HepG2 (cell line): ENCODE measurements around the gene PNPLA8.

Experiments used
- CEBPB ChIP-seq: IDR thresholded peaks from 2 replicates; pipeline ENCODE4 v1.6.1; 2011; ENCODE audit warnings: low read depth, low read length, improper control_type of control experiment, borderline replicate concordance
- CREB1 ChIP-seq, 2 experiments: fragments of 450-650 bp in 1 of 2; IDR thresholded peaks; 2 replicates each; pipeline ENCODE4 v1.6.1; 2016 to 2017; ENCODE audit warnings: control low read depth in 1 of 2, mild to moderate bottlenecking in 1 of 2, missing compliant biosample characterization in 1 of 2, missing genetic modification characterization in 1 of 2
- FOXK1 ChIP-seq: sonication (generic); formaldehyde crosslinking; IDR thresholded peaks from 2 replicates; pipeline ENCODE4 v1.4.0; 2020; ENCODE audit warnings: low read depth, missing genetic modification reagents, borderline replicate concordance
- NFE2L2 ChIP-seq: fragments of 150-350 bp; IDR thresholded peaks from 2 replicates; pipeline ENCODE4 v1.6.1; 2014; ENCODE audit warnings: low read length
- NR1H2 ChIP-seq: sonication (generic); formaldehyde crosslinking; IDR thresholded peaks from 2 replicates; pipeline ENCODE4 v1.8.1; 2022; ENCODE audit warnings: low read depth, missing genetic modification reagents, borderline replicate concordance
- POLR2A ChIP-seq, 2 experiments: IDR thresholded peaks; 2 replicates each; pipeline ENCODE4 v1.6.1; 2011; ENCODE audit warnings: low read depth in 2 of 2, low read length in 2 of 2, mild to moderate bottlenecking in 1 of 2, moderate library complexity in 1 of 2; ENCODE audit not compliant: insufficient read depth in 1 of 2
- TF ChIP-seq, protein P1 (sequence below): IDR thresholded peaks from 2 replicates; pipeline ENCODE4 v1.6.1; 2016; ENCODE audit warnings: low read depth, control low read depth
- TF ChIP-seq, protein P2 (sequence below): sonication (generic); formaldehyde crosslinking; IDR thresholded peaks from 2 replicates; pipeline ENCODE4 v1.9.0; 2021; ENCODE audit warnings: missing genetic modification reagents, borderline replicate concordance
- TF ChIP-seq, protein P3 (sequence below): sonication (generic); formaldehyde crosslinking; IDR thresholded peaks from 2 replicates; pipeline ENCODE4 v1.5.0; 2020; ENCODE audit warnings: mild to moderate bottlenecking, missing genetic modification reagents, moderate library complexity
- TF ChIP-seq, protein P4 (sequence below): sonication (generic); IDR thresholded peaks from 2 replicates; pipeline ENCODE4 v1.6.1; 2016; ENCODE audit warnings: low read depth, borderline replicate concordance

DNA sequence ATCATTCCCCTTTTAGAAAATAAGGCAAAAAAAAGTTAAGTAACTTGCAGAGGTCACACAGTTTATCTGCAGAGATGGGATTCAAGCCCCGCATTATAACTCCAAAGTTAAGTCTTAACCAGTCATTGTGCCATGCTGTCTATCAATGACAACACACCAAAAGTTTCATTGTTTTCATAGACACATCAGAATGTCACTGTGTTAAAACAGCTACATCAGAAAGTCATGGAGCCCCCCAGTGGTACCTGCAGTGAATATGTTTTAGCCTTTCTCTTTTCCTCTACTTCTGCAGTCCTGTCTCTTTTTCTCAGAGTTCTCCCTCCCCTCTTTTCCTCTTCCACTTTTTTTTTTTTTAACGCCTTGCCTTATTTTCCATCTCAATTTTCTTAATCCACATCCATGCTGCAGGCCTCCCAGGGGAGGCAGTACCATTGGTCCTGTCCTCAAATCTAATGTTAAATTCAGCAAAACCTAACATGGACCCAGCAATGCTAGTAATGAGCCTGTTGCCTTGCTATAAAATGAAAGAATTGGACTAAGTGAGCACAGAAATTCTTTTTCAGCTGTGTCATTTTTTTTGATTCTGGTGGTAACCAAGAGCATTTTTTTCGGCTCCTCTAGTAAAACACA is 65.9 kb downstream of the PNPLA8 start:
- TF ChIP-seq CEBPB = no peak
- TF ChIP-seq FOXK1 = no peak
- TF ChIP-seq NR1H2 (CRISPR knock-in tag) = no peak
- TF ChIP-seq, protein P1, sequence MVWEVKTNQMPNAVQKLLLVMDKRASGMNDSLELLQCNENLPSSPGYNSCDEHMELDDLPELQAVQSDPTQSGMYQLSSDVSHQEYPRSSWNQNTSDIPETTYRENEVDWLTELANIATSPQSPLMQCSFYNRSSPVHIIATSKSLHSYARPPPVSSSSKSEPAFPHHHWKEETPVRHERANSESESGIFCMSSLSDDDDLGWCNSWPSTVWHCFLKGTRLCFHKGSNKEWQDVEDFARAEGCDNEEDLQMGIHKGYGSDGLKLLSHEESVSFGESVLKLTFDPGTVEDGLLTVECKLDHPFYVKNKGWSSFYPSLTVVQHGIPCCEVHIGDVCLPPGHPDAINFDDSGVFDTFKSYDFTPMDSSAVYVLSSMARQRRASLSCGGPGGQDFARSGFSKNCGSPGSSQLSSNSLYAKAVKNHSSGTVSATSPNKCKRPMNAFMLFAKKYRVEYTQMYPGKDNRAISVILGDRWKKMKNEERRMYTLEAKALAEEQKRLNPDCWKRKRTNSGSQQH (CRISPR knock-in tag) = no peak
- TF ChIP-seq, protein P2, sequence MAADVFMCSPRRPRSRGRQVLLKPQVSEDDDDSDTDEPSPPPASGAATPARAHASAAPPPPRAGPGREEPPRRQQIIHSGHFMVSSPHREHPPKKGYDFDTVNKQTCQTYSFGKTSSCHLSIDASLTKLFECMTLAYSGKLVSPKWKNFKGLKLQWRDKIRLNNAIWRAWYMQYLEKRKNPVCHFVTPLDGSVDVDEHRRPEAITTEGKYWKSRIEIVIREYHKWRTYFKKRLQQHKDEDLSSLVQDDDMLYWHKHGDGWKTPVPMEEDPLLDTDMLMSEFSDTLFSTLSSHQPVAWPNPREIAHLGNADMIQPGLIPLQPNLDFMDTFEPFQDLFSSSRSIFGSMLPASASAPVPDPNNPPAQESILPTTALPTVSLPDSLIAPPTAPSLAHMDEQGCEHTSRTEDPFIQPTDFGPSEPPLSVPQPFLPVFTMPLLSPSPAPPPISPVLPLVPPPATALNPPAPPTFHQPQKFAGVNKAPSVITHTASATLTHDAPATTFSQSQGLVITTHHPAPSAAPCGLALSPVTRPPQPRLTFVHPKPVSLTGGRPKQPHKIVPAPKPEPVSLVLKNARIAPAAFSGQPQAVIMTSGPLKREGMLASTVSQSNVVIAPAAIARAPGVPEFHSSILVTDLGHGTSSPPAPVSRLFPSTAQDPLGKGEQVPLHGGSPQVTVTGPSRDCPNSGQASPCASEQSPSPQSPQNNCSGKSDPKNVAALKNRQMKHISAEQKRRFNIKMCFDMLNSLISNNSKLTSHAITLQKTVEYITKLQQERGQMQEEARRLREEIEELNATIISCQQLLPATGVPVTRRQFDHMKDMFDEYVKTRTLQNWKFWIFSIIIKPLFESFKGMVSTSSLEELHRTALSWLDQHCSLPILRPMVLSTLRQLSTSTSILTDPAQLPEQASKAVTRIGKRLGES (CRISPR knock-in tag) = no peak
- TF ChIP-seq CREB1 (IDR thresholded peaks at IDR 0.05) = no peak
- no peak for TF ChIP-seq CREB1 (CRISPR knock-in tag; IDR thresholded peaks at IDR 0.05)
- no peak for TF ChIP-seq NFE2L2
- TF ChIP-seq, protein P3, sequence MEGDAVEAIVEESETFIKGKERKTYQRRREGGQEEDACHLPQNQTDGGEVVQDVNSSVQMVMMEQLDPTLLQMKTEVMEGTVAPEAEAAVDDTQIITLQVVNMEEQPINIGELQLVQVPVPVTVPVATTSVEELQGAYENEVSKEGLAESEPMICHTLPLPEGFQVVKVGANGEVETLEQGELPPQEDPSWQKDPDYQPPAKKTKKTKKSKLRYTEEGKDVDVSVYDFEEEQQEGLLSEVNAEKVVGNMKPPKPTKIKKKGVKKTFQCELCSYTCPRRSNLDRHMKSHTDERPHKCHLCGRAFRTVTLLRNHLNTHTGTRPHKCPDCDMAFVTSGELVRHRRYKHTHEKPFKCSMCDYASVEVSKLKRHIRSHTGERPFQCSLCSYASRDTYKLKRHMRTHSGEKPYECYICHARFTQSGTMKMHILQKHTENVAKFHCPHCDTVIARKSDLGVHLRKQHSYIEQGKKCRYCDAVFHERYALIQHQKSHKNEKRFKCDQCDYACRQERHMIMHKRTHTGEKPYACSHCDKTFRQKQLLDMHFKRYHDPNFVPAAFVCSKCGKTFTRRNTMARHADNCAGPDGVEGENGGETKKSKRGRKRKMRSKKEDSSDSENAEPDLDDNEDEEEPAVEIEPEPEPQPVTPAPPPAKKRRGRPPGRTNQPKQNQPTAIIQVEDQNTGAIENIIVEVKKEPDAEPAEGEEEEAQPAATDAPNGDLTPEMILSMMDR (CRISPR knock-in tag) = peak; percentile 71
- TF ChIP-seq, protein P4, sequence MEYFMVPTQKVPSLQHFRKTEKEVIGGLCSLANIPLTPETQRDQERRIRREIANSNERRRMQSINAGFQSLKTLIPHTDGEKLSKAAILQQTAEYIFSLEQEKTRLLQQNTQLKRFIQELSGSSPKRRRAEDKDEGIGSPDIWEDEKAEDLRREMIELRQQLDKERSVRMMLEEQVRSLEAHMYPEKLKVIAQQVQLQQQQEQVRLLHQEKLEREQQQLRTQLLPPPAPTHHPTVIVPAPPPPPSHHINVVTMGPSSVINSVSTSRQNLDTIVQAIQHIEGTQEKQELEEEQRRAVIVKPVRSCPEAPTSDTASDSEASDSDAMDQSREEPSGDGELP = no peak
- TF ChIP-seq POLR2A (IDR thresholded peaks at IDR 0.05; ENCODE audit: insufficient read depth in 1 of 2, low read depth in 2 of 2, low read length in 2 of 2) = no peak
